GM21723 (cell line): ENCODE measurements around the gene FAM240B.

Experiments
- ATAC-seq: cut with Tn5 transposase; IDR thresholded peaks from one replicate; pipeline ENCODE4 v1.9.1; 2021; ENCODE audit warnings: mild to moderate bottlenecking, moderate library complexity; ENCODE audit not compliant: unreplicated experiment

Gene FAM240B

DNA sequence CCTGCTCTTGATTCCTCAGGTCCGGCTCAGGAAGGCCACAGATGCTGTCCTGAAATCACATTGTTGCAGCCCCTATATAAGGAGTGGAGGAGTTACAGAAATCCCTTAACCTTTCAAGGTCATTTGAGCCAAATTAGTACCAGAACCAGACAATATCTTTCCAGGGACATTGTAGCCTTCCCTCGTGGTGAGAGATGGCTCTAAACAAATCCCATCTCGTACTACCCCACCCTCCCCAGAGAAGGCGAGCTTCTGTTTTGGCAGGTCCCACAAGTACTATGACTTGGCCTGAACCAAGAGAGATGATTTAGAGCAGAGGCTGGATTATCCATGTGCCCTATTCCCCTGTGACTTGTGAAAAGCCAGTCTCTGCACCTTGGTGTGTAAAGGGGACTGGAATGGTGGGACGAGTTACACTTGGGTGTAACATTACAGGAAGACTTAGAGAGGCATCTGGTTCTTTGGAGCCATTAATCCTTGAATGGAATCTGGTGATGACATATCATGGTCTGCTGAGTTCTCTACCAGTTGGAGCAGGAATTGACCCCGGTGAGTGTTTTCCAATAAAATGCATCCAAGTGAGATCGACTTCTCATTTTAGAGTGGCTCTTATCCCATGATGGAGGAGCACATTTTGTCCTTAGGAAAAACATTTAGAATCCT lies at the start of gene FAM240B:
Gene FAM240B (minus strand): TSS at position 51 of the 663 bp plus-strand sequence. CDS start 16,134 bp downstream, outside the sequence.
- no peak for ATAC-seq

DNA sequence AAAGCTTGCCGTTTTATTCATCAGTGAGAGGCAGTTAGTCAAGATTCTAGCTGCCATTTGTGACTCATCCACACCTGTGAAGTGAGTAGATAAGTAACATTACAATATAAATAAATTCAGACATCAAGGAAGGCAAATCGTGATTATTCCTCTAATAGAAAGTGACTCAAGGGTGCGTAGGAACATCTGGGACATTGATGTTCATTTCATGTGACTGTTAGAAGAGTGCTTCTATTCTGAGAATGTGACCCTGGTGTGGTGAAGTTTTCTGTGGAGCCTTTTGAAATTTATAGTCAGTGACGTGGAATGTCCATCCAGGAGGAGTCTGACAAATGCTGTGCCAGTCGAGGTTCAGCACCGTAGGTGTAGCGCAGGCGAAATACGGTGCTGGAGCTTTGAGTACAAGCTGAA lies 48.4 kb upstream of the FAM240B start:
- no peak for ATAC-seq

DNA sequence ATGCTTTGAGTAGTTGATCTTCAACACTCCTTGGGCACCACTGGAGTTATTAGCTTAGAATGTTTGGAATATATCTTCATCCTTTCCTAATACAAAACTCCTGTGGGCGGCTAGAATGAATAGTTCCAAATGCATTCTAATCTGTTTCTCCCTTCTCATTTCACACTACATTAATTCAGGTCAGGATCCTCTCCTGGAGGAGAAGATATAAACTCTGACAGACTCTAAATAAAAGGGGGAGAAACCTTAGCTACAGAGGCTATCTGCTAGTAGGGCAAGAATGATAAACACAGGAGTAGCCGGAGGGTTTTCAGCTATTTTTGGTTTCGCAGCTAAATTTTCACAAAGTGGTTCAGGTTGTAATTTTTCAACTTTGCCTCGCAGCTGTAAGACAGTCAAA lies 45.2 kb upstream of the FAM240B start:
- ATAC-seq = no peak

DNA sequence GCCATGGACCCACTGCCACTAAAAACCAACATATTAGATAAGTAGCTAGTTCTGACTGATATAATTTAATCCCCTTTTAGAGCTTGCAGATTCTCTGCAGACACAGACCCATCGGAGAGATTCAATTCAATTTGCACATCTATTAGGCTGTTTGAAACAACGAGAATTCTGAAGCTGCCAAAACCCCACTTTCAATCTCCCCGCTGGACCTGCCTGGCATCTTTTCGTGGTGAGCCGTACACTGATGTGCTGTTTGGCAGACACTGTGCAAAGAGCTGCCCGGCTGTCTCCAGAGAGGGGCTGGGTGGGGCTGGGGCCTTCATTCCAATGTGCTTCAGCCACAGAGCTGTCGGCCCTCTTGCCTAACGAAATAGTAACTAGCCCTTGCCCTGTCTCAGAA lies 42.1 kb upstream of the FAM240B start:
- no peak for ATAC-seq

DNA sequence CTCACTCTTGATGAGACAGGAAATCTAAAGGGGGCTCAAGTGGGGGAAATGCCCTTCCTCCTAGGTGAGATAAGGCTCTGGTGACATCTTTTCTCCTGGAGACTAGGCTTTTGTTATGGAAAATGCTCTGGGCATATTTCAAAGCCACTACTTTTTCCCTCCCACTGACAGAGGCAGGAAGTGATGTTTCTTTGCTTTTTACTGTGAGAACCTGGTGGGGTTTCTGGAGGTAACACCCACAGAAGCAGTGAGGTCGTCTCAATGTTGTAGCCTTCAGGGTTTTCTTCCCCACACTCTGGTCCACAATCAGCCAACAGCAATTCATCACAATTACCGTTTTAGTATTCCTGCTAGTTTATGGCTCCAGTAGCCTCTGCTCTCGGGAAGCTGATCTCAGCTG lies 41.4 kb upstream of the FAM240B start:
- ATAC-seq = no peak

DNA sequence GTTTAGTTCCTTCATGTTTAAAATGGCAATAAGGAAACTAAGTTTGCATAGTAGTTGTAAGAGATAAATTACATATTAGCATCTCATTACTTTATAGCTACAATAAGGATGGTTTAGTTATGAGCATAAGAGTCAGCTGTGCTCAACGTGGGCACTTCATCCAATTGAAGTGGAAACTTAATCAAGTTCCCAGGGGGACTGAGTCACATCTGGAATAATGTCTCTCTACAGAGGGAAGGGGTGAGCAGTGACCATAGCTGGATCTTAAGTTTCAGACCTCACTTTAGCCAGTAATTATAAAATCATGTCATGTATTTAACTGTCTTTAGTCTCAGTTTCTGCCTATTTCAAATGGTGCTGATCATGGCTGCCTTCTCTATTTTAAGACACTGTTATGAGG lies 36.8 kb upstream of the FAM240B start:
- no peak for ATAC-seq

DNA sequence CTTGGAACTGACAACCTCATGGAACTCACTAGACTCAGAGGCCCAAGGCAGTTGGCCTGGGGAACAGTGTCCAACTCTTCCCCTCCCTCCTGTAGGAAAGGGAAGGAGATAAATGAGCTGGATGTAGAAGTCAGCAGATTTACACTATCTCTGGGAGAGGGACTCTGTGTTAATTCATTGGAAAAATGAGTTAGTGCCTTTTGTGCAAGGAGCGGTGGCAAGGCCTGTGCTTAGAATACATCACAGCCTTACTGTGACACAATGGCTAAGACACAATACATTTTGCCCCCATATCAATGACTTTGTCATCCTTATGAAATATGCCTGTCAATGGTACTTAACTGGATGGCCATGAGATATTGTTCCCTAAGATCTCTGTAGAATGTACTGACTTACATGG lies 28.0 kb upstream of the FAM240B start:
- ATAC-seq = no peak

DNA sequence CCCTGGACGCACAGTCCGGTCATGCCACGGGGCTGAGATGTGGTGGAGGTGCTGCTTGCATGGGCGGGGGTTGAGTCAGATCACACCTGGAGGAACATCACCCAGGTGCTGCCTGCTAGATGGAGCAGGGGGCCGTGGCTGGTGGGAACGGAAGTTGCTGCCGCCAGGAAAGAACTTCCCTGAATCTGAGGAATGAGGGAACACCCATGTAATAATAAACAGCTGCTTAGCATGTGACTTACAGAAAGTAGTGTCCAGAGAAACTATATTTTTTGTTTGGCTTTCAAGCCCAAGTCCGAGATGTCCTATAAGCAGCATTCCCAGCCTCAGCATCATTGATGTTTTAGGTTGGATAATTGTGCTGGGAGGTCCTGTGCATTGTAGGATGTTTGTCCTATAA lies 27.1 kb upstream of the FAM240B start:
- no peak for ATAC-seq

DNA sequence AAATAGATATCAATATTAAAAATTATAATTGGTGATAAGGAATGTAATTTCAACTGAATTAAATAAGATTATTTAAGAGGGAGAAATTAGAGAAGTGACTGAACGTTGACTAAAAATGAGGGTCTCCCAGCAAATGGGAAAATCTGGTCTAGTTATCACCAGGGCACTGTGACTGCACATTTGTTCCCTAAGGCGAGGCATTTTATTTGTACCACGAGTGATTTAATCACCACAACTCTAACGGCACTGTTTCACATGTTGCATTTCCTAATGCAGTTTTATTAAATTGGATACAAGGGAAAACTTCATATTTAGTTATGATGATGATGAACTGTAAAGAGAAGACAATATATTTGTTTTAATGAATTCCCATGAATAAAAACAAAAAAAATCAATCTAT lies 26.4 kb upstream of the FAM240B start:
- no peak for ATAC-seq

DNA sequence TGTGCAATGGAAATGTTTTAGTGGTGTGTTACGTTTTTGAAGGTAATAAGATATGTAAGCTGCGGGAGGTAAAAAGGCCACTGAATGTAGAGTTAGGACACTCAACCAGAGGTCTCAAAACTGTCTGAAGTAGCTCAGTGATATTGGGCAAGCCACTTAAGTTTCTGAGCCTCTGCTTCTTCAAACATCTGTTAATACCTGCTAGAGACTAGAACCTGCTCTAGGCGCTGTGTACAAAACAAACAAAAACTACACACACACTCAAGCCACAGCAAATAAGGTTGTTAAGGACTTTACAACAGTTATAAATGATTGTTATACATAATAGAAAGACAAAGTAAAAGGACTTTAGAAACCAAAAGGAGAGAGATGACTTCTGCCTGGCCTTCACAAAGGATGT lies 24.6 kb upstream of the FAM240B start:
- ATAC-seq = no peak

DNA sequence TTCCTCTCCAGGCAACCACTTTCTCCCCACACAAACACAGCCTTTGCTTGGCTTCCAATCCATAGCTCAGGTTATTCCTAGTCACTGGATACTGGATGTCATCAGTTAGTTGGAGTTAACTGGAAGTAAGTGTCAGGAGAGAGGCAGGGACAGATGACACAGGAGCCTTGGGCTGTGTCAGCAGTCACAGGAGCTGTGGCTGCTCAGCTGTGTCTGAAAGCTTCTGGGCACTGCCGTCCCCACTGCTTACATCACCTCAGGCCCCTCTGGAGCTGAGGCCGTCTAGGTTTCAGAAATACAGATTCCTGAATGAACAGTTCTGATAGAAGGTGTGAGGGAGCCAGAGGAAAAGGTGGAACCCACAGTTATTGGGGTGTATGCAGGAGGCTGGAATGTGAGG lies 17.3 kb upstream of the FAM240B start:
- no peak for ATAC-seq

DNA sequence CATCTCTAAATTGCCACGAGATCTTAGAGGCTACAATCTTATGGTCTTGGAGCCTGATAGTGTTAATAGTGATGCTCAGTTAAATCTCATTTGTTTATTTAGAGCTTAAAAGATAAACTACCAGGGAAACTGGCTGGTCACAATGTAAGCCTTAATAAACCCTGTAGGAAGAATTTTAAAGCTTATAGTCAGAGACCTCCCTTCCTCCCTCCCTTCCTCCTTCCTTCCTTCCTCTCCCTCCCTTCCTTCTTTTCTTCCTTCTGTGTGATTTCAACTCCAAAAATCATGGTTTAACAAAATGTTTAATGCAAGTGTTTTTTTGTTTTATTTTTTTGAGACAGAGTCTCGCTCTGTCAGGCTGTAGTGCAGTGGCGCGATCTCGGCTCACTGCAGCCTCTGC lies 14.9 kb upstream of the FAM240B start:
- ATAC-seq = no peak

DNA sequence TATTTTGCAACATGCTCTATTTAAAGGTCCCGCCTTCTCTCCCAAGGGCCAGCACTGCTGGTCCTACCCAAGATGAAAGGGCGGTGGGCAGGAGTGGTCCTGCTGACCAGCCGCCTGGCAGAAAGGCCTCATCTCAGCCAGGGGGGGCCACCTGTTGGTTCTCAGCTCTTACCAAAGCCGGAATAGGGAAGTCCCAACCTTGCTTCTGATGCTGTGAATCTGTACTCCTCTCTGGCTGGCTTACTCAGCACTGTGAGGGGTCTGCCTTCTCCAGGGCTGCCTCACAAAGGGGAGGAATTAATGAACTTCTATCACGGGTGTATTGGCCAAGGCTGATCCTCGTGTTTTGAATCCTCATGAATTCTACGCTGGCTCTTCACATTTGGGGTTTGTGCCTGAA lies 13.6 kb upstream of the FAM240B start:
- ATAC-seq = no peak

DNA sequence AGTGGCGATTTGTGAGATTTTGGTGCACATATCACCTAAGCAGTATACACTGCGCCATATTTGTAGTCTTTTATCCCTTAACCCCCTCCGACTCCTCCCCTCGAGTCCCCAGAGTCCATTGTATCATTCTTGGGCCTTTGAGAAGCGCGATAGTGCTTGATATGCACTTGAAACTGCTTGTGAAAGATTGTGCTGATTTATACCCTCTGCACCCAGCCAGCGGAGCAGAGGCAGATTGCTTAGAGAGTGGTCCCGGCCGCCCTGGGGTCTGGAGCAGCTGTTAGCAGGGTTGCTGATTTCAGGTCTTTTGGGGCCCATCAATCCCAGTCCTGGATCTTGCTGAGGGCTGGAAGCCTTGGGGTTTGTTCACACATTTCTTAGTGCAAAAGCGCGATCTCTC lies 13.0 kb upstream of the FAM240B start:
- no peak for ATAC-seq

DNA sequence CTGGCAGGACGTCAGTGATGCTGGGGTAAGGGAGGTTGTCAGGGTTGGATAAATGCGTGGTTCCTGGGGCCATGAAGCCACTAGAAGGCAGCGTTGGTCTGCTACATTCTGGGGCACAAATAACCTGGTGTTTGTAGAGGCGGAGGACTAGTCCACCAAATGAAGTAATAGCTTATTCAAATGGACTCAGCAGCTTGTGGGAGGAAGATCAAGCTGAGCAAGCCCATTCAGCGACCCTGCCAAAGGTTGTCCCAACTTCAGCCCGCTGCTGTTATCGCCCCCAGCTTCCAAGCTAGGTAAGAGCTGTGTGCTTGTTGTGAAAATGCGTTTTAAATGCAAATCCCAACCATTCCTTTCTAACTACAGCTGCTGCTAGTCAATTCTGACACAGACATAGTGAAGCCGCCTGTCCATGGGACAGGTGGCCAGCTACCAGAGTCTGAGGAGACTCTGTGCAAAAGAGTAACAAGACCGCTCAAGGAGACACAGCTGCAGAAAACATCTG lies 7.6 kb upstream of the FAM240B start:
- ATAC-seq = no peak

DNA sequence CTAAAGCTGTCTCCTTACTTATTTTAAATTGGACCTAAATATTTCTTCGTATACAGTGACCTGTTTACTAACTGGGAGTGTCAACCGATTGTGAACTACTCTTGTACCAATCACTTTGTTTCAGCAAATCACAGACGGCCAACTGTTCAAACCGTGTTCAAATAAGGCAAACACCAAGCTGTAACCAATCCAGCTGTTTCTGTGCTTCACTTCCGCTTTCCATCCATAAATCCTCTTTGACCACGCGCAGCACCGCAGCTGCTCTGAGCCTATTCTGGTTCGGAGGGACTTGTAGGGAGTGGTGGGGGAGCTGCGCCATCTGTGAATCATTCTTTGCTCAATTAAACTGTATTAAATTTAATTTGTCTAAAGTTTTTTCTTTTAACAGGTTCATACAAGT lies 4.8 kb upstream of the FAM240B start:
- ATAC-seq = no peak

DNA sequence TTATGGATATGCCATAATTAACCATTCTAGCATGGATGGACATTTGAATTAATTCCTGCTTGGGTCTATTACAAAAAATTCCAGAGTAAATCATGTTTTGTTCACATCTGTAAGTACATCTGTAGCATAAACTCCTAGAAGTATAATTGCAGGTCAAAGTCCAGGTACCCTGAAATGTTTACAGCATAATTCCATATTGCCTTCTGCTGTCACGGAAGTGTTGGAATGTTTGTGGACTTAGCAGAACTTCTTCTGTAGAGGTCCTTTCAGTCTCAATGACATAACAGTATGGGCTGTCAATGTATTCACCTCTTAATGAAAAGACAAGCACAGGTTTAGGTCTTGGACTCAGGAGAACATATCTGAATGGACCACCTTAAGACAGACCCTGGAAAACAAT lies 1.8 kb downstream of the FAM240B start:
- ATAC-seq = no peak

DNA sequence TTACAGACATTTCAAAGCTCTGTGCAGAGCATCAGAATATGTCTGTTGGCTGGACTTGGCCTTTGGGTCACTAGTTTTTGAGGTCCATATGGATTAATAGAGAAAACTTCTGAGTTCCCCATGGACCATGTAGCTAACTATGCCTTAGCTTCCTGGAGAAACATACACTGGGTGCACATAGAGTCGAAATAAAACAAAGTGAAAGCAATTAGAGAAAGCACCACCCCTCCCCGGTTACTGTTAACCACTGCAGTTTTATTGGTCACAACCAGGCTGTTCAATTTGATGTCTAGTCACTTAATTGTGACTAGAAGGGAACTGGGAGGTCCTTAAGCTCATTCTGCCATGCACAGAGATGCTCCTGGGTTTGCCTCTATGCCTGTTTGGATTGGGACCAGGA lies 4.2 kb downstream of the FAM240B start:
- ATAC-seq = no peak

DNA sequence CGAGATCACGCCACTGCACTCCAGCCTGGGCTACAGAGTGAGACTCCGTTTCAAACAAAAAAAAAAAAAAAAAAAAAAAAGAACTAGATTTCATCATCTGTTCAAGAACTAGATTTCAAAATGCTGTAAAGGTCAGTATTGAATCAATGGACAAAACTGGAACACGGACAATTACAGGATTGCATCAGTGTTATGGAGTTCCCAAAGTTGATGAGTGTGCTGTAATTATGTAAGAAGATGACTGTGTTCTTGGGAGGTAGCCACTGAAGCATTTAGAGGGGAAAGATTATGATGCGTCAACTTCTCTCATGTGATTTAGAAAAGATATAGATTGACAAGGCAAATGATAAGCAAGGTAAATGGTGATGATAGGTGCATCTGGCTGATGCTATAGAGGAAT lies 6.5 kb downstream of the FAM240B start:
- ATAC-seq = no peak

DNA sequence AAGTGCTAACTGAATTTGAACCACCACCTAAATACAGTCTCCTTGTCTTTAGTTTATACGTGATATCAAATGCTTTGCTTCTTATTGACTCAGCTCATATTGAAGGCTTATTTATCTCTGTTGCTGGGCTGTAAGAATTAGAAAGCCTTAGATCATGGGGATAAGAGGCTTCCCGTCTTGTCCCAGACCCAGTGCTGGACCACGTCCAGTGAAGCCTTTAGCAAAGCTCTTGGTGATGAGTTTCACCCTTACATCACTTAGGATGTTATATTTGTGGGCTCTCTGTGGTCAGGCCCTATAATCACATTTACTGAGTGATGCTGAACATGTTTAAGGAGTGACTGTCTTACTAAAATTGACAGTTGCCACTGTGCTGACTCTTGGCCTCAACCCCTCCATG lies 11.2 kb downstream of the FAM240B start:
- no peak for ATAC-seq

DNA sequence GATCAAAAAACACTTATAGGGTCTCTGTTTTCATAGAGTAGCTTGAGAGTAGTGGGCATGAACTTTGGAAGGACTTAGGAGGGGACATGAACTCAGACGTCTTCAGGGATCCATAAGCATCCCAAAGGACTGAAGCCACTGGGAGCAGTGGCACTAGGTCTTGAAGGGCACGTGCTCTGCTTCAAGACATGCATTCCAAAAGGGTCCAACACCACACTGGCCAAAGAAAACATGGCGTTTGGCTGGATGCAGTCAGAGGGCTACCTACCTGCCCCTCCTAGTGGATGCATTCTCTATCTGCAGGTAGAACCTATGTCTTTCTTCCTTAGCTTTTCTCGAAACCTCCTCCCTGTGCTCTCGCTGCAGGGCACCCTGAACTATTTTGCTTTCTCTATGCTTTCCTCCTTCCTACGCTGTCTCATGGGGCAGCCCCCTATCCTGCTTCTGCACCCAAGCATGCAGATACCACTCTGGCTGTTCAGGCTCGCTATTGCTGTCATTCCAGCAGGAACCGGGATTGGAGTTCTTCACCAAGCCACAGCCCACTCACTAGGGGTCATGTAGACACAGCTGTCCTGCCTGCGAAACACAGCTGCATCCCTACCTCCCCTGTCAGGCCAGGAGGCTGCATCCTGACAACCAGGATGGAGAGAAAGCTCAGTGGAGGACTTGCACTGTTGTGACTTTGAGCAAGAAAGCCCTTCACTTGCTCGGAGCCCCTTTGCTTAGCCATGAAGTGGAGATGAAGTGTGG lies 11.9 kb downstream of the FAM240B start:
- no peak for ATAC-seq

DNA sequence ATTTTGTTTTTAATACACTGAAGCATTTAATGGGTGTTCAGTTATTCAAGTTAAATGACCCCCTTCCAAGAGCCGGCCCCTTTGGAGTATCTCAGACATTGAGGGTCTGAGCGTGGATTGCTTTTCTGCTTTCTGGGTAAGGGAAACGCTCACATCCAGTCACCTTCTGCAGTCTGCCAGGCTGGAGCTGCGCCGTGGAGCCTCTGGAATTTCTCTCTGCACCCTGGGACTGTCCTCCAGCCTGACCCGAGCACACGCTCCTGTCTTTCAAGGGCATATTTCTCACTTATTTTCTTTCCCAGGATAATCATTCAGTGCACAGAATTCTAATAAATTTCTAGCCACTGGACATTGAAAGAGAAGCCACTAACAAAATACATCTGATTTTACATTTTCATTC lies 13.4 kb downstream of the FAM240B start:
- ATAC-seq = no peak

DNA sequence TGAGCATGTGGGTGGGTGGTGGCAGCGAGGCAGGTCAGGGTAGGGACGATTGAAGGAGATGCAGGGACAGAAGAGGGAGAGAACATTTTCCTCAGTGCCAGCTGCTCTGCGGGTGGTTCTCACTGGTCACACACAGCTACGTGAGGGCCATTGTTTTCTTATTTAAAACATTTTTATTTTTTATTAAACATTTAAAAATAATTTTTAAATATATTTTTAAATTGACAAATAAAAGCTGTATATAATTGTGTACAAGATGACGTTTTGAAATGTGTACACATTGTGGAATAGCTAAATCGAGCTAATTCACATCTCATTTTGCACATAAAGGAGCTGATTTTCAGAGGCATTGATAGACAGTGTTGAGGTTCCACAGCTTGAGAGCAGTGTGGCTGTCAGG lies 14.0 kb downstream of the FAM240B start:
- no peak for ATAC-seq
